ENCODE measurements around the gene ACTBL2. TPM values are rescaled to one million over a fixed set of nuclear protein-coding genes. Genes with fewer than 3 reads are reported as not detected.
"Not testable (repeated sequence)": the region's sequence is repeated elsewhere in the genome, so short reads cannot be mapped to it uniquely, and the experiment has no call there.

ACTBL2 gene
- not detected in 2 replicates for total RNA-seq

DNA sequence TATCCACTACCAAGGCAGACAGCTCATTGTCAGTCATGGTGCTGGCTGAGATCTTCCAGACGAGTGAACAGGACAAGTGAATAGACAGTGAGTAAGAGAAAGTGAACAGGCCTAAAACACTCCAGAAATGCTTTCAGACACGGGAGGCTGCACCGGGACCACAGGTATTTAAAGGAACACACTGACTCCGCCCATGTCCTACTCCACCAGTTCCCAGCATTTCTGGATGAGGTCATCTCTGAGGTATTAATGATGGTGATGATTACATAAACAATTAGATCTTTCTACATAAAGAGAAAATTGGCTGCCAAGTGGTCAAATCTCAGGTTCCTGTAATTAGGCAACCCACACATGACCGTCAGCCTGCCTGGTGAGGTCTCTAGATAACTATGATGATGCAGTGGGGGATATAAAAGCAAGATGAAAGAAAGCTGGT lies at the start of gene ACTBL2:
Gene ACTBL2 (minus strand): TSS at position 141 of the 436 bp plus-strand sequence. CDS start 104 bp downstream, at position 37.
- H3K27me3 Mint-ChIP-seq, result peaks cover 10% of the 10 kb centered on the region
- H3K4me1 Mint-ChIP-seq, result no peaks in the 10 kb centered on the region
- H3K36me3 Mint-ChIP-seq (ENCODE audit: low read depth), result no peaks in the 10 kb centered on the region
- H3K9me3 Mint-ChIP-seq, result no peaks in the 10 kb centered on the region
- intact Hi-C loops (cut with micrococcal nuclease), result no loop called here
- H3K4me3 Mint-ChIP-seq, result no peak within 1 kb of the TSS
- H3K27ac Mint-ChIP-seq, result no peak within 1 kb of the TSS
- no peak for DNase-seq

- no peak overlapping the region for H3K4me3 Mint-ChIP-seq
These were observed 48.7 kb upstream of the ACTBL2 start for GRCh38 chr5:57531333-57531732.

DNA sequence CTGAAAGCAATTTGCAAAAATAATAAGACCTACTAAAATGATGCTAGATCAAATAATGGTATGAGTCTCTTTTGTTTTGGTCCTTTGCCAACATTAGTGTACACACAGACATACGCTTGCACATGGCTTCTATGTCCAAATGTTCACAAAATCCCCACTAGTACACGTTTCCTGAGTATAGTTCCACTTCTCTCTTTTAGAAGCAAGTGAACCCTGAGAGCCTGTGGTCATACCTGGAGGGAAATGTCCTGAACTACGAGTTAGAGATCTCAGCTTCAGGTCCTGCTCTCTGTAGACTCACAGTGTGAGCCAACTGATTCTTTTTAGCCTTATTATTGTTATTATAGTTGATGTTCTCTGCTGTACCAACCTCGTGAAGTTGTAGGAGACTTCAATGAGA lies 47.3 kb upstream of the ACTBL2 start:
- no peaks in the 10 kb centered on the region for H3K36me3 Mint-ChIP-seq (ENCODE audit: low read depth)
- DNase-seq, result no peak
- intact Hi-C loops (cut with micrococcal nuclease), result loop anchor here (10.0 kb wide), 1 partner anchor 65 kb away; no protein-coding TSS in a partner anchor

More at GRCh38 chr5:57531333-57531732, 48.7 kb upstream of the ACTBL2 start:
- no peaks in the 10 kb centered on the region for H3K4me1 Mint-ChIP-seq
- no peak overlapping the region for H3K27ac Mint-ChIP-seq
- H3K27me3 Mint-ChIP-seq, result peaks cover 2% of the 10 kb centered on the region
- intact Hi-C loops (cut with micrococcal nuclease), result loop anchor here (10.0 kb wide), 1 partner anchor 63 kb away; no protein-coding TSS in a partner anchor
- no peak for DNase-seq
- no peaks in the 10 kb centered on the region for H3K36me3 Mint-ChIP-seq (ENCODE audit: low read depth)
- H3K9me3 Mint-ChIP-seq, result no peaks in the 10 kb centered on the region

DNA sequence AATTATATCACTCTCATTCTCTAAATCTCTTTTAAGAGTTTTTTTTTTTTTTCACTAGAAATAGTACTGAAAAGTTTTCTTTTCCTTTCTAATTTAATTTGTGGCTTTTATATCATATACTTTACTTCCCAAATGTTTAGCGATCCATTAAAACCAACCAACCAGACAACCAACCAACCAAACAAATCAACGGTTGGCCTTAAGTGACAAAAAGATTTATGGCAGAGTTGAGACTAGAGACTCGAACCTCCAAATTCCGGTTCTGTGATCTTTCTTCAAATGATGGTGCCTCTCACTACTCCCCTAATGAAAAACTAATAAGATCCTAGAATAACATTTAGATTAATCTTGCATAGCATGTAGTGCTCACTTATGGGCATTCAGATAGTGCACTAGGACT lies 45.3 kb upstream of the ACTBL2 start:
- no peak overlapping the region for H3K4me3 Mint-ChIP-seq
- H3K27me3 Mint-ChIP-seq, result peaks cover 2% of the 10 kb centered on the region
- intact Hi-C loops (cut with micrococcal nuclease), result no loop called here
- H3K36me3 Mint-ChIP-seq (ENCODE audit: low read depth), result no peaks in the 10 kb centered on the region
- no peak for DNase-seq
- no peaks in the 10 kb centered on the region for H3K9me3 Mint-ChIP-seq
- H3K27ac Mint-ChIP-seq, result no peak overlapping the region
- no peaks in the 10 kb centered on the region for H3K4me1 Mint-ChIP-seq

More for the DNA sequence above, 47.3 kb upstream of the ACTBL2 start:
- H3K4me1 Mint-ChIP-seq, result no peaks in the 10 kb centered on the region
- H3K4me3 Mint-ChIP-seq, result no peak overlapping the region
- H3K27me3 Mint-ChIP-seq, result peaks cover 4% of the 10 kb centered on the region
- H3K27ac Mint-ChIP-seq, result no peak overlapping the region
- no peaks in the 10 kb centered on the region for H3K9me3 Mint-ChIP-seq

DNA sequence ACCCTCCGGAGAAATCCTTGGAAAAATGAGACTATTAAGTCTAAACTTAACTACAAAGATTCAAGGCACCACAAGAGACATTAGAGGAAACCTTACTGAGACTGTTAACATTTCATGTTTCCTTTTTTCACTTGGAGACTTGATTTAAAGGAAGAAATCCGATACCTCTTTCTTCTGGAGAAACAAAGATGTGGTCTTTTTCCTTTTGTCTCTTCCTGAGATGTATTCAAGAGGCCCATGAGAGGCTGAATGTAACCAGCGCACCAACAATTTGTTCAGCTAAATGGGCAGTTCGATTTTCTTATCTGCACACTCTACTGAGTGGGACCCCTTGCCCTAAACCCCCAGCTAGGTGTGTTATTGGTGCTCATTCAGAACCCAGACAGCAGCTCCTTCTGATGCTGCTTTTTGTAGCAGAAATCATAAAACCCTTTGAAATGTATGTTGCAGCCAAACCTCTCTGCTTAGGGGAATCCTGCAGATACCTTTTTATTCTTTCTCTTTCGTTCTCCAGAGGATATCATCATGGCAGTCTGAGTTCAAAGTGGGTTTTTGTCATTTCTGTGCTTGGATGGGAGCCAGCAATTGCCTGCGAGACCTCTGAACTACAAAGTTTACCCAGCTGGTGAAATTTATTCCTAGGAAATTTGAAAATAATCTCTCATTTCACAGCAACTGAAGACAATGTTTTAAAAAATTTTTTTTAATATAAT lies 41.9 kb upstream of the ACTBL2 start:
- Mint-ChIP-seq H3K4me3 (no peak overlapping the region), H3K9me3 (peaks cover 6% of the 10 kb centered on the region), H3K36me3 (ENCODE audit: low read depth) (no peaks in the 10 kb centered on the region), H3K27ac (no peak overlapping the region), H3K4me1 (no peaks in the 10 kb centered on the region), H3K27me3 (peaks cover 2% of the 10 kb centered on the region)
- intact Hi-C loops (cut with micrococcal nuclease), result no loop called here
- DNase-seq, result no peak

DNA sequence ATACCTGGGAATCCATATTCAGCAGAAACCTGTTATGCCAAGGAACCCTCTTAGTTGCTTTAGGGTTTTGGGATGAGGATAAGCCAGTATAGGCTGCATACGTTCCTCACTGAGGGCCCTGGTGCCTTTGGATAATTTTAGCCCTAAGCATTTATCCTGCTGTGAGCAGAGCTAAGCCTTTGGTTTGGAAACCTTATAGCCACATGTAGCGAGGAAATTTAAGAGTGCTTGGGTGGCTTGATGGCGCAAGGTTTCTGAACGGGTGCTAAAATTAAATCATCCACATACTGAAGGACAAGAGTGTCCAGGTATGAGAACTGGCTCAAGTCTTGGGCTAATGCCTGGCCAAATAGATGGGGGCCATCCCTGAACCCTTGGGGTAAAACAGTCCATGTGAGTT lies 39.9 kb upstream of the ACTBL2 start:
- H3K4me1 Mint-ChIP-seq; DNase-seq; H3K36me3 Mint-ChIP-seq (ENCODE audit: low read depth); H3K4me3 Mint-ChIP-seq; intact Hi-C loops (cut with micrococcal nuclease); H3K27ac Mint-ChIP-seq; H3K27me3 Mint-ChIP-seq; H3K9me3 Mint-ChIP-seq: not testable (repeated sequence)

DNA sequence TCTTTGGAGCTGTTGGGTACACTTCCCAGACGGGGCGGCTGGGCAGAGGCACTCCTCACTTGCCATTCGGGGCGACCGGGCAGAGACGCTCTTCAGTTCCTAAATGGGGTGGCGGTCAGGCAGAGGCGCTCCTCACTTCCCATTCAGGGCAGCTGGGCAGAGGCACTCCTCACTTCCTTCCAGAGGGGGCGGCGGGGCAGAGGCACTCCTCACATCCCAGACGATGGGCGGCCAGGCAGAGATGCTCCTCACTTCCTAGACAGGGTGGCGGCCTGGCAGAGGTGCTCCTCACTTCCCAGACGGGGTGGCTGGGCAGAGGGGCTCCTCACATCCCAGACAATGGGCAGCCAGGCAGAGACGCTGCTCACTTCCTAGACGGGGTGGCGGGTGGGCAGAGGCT lies 35.8 kb upstream of the ACTBL2 start:
- H3K36me3 Mint-ChIP-seq (ENCODE audit: low read depth); DNase-seq; H3K4me3 Mint-ChIP-seq; H3K27ac Mint-ChIP-seq; H3K27me3 Mint-ChIP-seq; intact Hi-C loops (cut with micrococcal nuclease); H3K9me3 Mint-ChIP-seq; H3K4me1 Mint-ChIP-seq: not testable (repeated sequence)

GRCh38 chr5:57517250-57517649 lies 34.6 kb upstream of the ACTBL2 start:
- DNase-seq, result no peak
- intact Hi-C loops (cut with micrococcal nuclease), result no loop called here
- no peak overlapping the region for H3K27ac Mint-ChIP-seq
- H3K4me1 Mint-ChIP-seq, result no peaks in the 10 kb centered on the region
- no peaks in the 10 kb centered on the region for H3K36me3 Mint-ChIP-seq (ENCODE audit: low read depth)
- peaks cover 6% of the 10 kb centered on the region for H3K9me3 Mint-ChIP-seq
- H3K27me3 Mint-ChIP-seq, result peaks cover 2% of the 10 kb centered on the region
- no peak overlapping the region for H3K4me3 Mint-ChIP-seq

GRCh38 chr5:57513785-57514184 lies 31.2 kb upstream of the ACTBL2 start:
- Mint-ChIP-seq H3K36me3 (ENCODE audit: low read depth) (no peaks in the 10 kb centered on the region), H3K4me1 (no peaks in the 10 kb centered on the region), H3K27ac (no peak overlapping the region), H3K9me3 (no peaks in the 10 kb centered on the region), H3K27me3 (peaks cover 12% of the 10 kb centered on the region), H3K4me3 (no peak overlapping the region)
- intact Hi-C loops (cut with micrococcal nuclease), result no loop called here
- no peak for DNase-seq

- H3K4me3 Mint-ChIP-seq, result no peak overlapping the region
- no peak overlapping the region for H3K27ac Mint-ChIP-seq
- no peaks in the 10 kb centered on the region for H3K9me3 Mint-ChIP-seq
- intact Hi-C loops (cut with micrococcal nuclease), result no loop called here
- H3K36me3 Mint-ChIP-seq (ENCODE audit: low read depth), result no peaks in the 10 kb centered on the region
- H3K27me3 Mint-ChIP-seq, result peaks cover 16% of the 10 kb centered on the region
- H3K4me1 Mint-ChIP-seq, result no peaks in the 10 kb centered on the region
- DNase-seq, result no peak
These were observed 28.7 kb upstream of the ACTBL2 start for GRCh38 chr5:57511321-57511720.

- Mint-ChIP-seq H3K27ac (no peak overlapping the region), H3K4me1 (no peaks in the 10 kb centered on the region), H3K9me3 (no peaks in the 10 kb centered on the region), H3K27me3 (peaks cover 22% of the 10 kb centered on the region), H3K4me3 (no peak overlapping the region), H3K36me3 (ENCODE audit: low read depth) (no peaks in the 10 kb centered on the region)
- DNase-seq, result no peak
- intact Hi-C loops (cut with micrococcal nuclease), result no loop called here
These were observed 27.1 kb upstream of the ACTBL2 start for GRCh38 chr5:57509501-57510260.

GRCh38 chr5:57508211-57508610 lies 25.6 kb upstream of the ACTBL2 start:
- Mint-ChIP-seq H3K36me3 (ENCODE audit: low read depth) (no peaks in the 10 kb centered on the region), H3K4me3 (no peak overlapping the region)

DNA sequence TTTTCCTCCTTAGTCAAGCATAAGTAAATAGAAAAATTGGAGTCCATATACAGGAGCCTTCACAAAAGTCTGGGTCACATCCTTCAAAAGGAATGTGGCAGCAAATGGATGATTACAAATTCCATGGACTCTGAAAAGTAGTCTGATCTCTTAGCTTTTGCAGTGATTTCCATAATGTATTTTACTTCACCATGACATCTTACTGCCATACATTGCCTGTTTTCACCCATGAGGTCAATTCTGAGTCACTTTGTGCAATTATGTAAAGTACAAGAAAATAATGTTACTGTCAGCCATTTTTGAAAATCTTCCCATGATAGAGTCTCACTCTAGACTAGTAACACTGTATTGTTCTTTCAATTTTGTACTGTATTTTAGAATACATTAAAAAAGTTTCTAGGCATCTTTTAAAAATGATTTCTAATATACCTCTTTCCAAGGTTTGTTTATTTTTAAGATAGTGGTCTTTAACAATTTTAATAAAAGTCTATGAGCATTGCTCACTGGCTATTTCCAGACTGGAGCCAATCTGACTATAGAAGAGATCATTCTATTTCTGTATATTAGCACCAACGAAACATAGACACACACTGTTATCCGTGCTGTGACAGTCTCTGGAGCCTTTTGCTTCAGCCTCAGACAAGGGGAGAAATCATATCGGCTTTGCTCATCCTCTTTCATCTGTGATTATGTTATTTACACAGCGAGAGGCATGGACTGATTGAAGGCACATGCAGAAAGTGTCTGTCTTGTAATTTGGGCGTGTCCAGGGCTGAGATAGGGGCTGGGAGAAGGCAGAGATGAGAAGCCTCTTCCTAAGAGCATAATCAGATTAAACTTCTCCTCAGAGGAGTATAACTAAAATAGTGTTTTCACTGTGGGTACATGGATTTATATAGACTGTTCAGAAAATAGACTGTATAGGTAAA lies 22.9 kb upstream of the ACTBL2 start:
- Mint-ChIP-seq H3K4me1 (peaks cover 2% of the 10 kb centered on the region), H3K27ac (no peak overlapping the region), H3K27me3 (peaks cover 21% of the 10 kb centered on the region), H3K36me3 (ENCODE audit: low read depth) (no peaks in the 10 kb centered on the region), H3K9me3 (no peaks in the 10 kb centered on the region), H3K4me3 (no peak overlapping the region)
- no peak for DNase-seq
- intact Hi-C loops (cut with micrococcal nuclease), result no loop called here

More at GRCh38 chr5:57508211-57508610, 25.6 kb upstream of the ACTBL2 start:
- H3K27ac Mint-ChIP-seq, result no peak overlapping the region
- H3K4me1 Mint-ChIP-seq, result no peaks in the 10 kb centered on the region
- H3K9me3 Mint-ChIP-seq, result no peaks in the 10 kb centered on the region
- no peak for DNase-seq
- H3K27me3 Mint-ChIP-seq, result peaks cover 29% of the 10 kb centered on the region
- intact Hi-C loops (cut with micrococcal nuclease), result no loop called here

Measured in activated CD4-positive, alpha-beta T cell treated with anti-CD3 and anti-CD28 coated beads, Interleukin-2, amount 10 ng/mL, durations not matched to agents 24 days and 14 days (primary cell).